Bronchial epithelial cell (primary cell): ENCODE measurements around the gene LYZL1. TPM values are rescaled to one million over a fixed set of nuclear protein-coding genes. Genes with fewer than 3 reads are reported as not detected.
"Not testable (repeated sequence)": the region's sequence is repeated elsewhere in the genome, so short reads cannot be mapped to it uniquely, and the experiment has no call there.

ENCODE experiments used
- DNase-seq: peaks from one replicate; pipeline ENCODE4 v3.0.0-alpha.2; 2010; ENCODE audit warnings: low read depth
- FAIRE-seq: peaks from 2 replicates; lab custom pipeline; 2011; peaks lifted over from hg19 to GRCh38; lab: Jason Lieb, UNC
- H3K27me3 ChIP-seq: 2 replicates; pipeline ENCODE4 v1.5.1; 2011; ENCODE audit warnings: low read length; ENCODE audit not compliant: control insufficient read depth, insufficient read depth
- H3K36me3 ChIP-seq: 2 replicates; pipeline ENCODE4 v1.5.1; 2011; ENCODE audit warnings: low read length; ENCODE audit not compliant: control insufficient read depth, insufficient read depth
- H3K4me3 ChIP-seq: 2 replicates; pipeline ENCODE4 v1.5.1; 2011; ENCODE audit warnings: mild to moderate bottlenecking, low read depth, low read length, control low read depth
- CTCF ChIP-seq: IDR thresholded peaks from 2 replicates; pipeline ENCODE4 v1.5.1; 2011; ENCODE audit warnings: mild to moderate bottlenecking, moderate library complexity, low read length, control low read depth, inconsistent platforms; ENCODE audit not compliant: insufficient read depth, severe bottlenecking
- total RNA-seq: library from RNA; depleted of rRNA; stranded (reverse); fragments of >200 nt; gene quantifications from 2 replicates; pipeline ENCODE4 v1.2.1, GENCODE V29; 2014

The LYZL1 gene
- total RNA-seq, 1 donor from 2014 or later = not detected

GRCh38 chr10:29287635-29288034 is 1.2 kb upstream of the LYZL1 start:
- TF ChIP-seq CTCF = no peak
- no peak for FAIRE-seq
- H3K27me3 ChIP-seq = no peaks in the 10 kb centered on the region
- no peak for DNase-seq
- H3K36me3 ChIP-seq = no peaks in the 10 kb centered on the region
- H3K4me3 ChIP-seq = no peak overlapping the region

- not testable (repeated sequence) for H3K4me3 ChIP-seq, H3K27me3 ChIP-seq, DNase-seq, H3K36me3 ChIP-seq
- peak; percentile 80 for FAIRE-seq
Observed at GRCh38 chr10:29291561-29291960, 2.7 kb downstream of the LYZL1 start.

- H3K36me3 ChIP-seq, H3K27me3 ChIP-seq, H3K4me3 ChIP-seq, DNase-seq: not testable (repeated sequence)
- peak; percentile 73 for FAIRE-seq
Observed at GRCh38 chr10:29292406-29292805, 3.5 kb downstream of the LYZL1 start.

- DNase-seq (no peak), FAIRE-seq (no peak)
- no peaks in the 10 kb centered on the region for H3K27me3 ChIP-seq
- no peak for TF ChIP-seq CTCF
- no peak overlapping the region for H3K4me3 ChIP-seq
- H3K36me3 ChIP-seq = no peaks in the 10 kb centered on the region
Observed at GRCh38 chr10:29295813-29296212, 6.9 kb downstream of the LYZL1 start.

- Histone ChIP-seq H3K4me3 (no peak overlapping the region), H3K36me3 (no peaks in the 10 kb centered on the region), H3K27me3 (no peaks in the 10 kb centered on the region)
- TF ChIP-seq CTCF = no peak
- DNase-seq (no peak), FAIRE-seq (no peak)
Observed at GRCh38 chr10:29297678-29298077, 8.8 kb downstream of the LYZL1 start.

GRCh38 chr10:29301359-29301910 is 12.6 kb downstream of the LYZL1 start:
- no peaks in the 10 kb centered on the region for H3K36me3 ChIP-seq
- FAIRE-seq (no peak), DNase-seq (no peak)
- no peak overlapping the region for H3K4me3 ChIP-seq
- TF ChIP-seq CTCF = no peak
- no peaks in the 10 kb centered on the region for H3K27me3 ChIP-seq

- no peak overlapping the region for H3K4me3 ChIP-seq
- H3K27me3 ChIP-seq = no peaks in the 10 kb centered on the region
- DNase-seq (no peak), FAIRE-seq (no peak)
- no peaks in the 10 kb centered on the region for H3K36me3 ChIP-seq
- TF ChIP-seq CTCF = no peak
Observed at GRCh38 chr10:29302499-29302898, 13.6 kb downstream of the LYZL1 start.
